Right atrium auricular region (tissue), 2 donors: ENCODE measurements around the gene PCED1B. TPM values are rescaled to one million over a fixed set of nuclear protein-coding genes. Genes with fewer than 3 reads are reported as not detected.

ENCODE experiments used
- DNase-seq: peaks from one replicate; pipeline ENCODE4 v3.0.0-alpha.2; 2019; ENCODE audit warnings: low spot score
- H3K27ac ChIP-seq, 2 donors: fragments of 200-600 bp; sonication (generic); 1 replicate in 1 of 2; 2 replicates in 1 of 2; pipeline ENCODE4 v1.5.1; 2016 to 2019
- H3K27me3 ChIP-seq, 2 donors: fragments of 200-600 bp; sonication (generic); one replicate each; pipeline versions ENCODE4 v1.5.1 to v1.6.0; 2017 to 2019
- H3K36me3 ChIP-seq: fragments of 200-600 bp; sonication (generic); one replicate; pipeline ENCODE4 v1.5.1; 2016
- H3K4me1 ChIP-seq, 2 donors: fragments of 200-600 bp; sonication (generic); one replicate each; pipeline versions ENCODE4 v1.5.1 to v1.6.0; 2017 to 2019
- H3K4me3 ChIP-seq, 2 donors: fragments of 200-600 bp; sonication (generic); 1 replicate in 1 of 2; 2 replicates in 1 of 2; pipeline ENCODE4 v1.5.1; 2017 to 2019; ENCODE audit warnings: mild to moderate bottlenecking in 1 of 2, moderate library complexity in 1 of 2
- H3K9me3 ChIP-seq, 2 donors: fragments of 200-600 bp; sonication (generic); one replicate each; pipeline ENCODE4 v1.5.1; 2019
- total RNA-seq, 2 donors: library from RNA; depleted of rRNA; stranded (reverse); fragments of >200 nt; gene quantifications; one replicate each; pipeline ENCODE4 v1.1.0, GENCODE V29; 2016
- TF ChIP-seq, protein P1 (sequence below), 2 donors: fragments of 200-600 bp; sonication (generic); IDR thresholded peaks; one replicate each; pipeline ENCODE4 v1.5.1; 2019; ENCODE audit warnings: antibody characterized with exemption in 2 of 2

PCED1B gene
- total RNA-seq, 2 donors from 2014 or later: 0.98 to 1.4 TPM

DNA sequence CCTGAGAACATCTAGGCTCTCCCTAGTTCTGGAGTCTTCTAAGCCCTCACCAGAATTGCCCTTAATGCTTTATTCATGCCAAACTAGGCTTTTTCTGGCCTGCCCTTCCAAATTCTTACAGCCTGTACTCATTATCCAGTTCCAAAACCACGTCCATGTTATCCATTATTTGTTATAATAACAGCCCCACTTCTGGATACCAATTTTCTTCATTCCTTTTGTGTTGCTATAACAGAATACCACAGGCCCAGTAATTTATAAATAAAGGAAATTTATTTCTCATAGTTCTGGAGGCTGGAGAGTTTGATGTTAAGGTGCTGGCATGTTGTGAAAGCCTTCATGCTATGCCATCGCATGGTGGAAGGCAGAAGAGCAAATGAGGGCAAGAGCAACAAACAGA lies 68.3 kb downstream of the PCED1B start:
- Histone ChIP-seq H3K4me1 (no peaks in the 10 kb centered on the region), H3K27me3 (no peaks in the 10 kb centered on the region), H3K9me3 (peaks cover 0 to 8% of the 10 kb centered on the region in 2 donors), H3K4me3 (no peak overlapping the region), H3K27ac (no peak overlapping the region), H3K36me3 (no peaks in the 10 kb centered on the region)
- TF ChIP-seq, protein P1, sequence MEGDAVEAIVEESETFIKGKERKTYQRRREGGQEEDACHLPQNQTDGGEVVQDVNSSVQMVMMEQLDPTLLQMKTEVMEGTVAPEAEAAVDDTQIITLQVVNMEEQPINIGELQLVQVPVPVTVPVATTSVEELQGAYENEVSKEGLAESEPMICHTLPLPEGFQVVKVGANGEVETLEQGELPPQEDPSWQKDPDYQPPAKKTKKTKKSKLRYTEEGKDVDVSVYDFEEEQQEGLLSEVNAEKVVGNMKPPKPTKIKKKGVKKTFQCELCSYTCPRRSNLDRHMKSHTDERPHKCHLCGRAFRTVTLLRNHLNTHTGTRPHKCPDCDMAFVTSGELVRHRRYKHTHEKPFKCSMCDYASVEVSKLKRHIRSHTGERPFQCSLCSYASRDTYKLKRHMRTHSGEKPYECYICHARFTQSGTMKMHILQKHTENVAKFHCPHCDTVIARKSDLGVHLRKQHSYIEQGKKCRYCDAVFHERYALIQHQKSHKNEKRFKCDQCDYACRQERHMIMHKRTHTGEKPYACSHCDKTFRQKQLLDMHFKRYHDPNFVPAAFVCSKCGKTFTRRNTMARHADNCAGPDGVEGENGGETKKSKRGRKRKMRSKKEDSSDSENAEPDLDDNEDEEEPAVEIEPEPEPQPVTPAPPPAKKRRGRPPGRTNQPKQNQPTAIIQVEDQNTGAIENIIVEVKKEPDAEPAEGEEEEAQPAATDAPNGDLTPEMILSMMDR (IDR thresholded peaks at IDR 0.05): no peak
- DNase-seq: no peak

- no peaks in the 10 kb centered on the region for H3K4me1 ChIP-seq
- TF ChIP-seq, protein P1 (IDR thresholded peaks at IDR 0.05): no peak
- no peaks in the 10 kb centered on the region for H3K36me3 ChIP-seq
- no peak for DNase-seq
- no peak overlapping the region for H3K4me3 ChIP-seq
- H3K27me3 ChIP-seq: no peaks in the 10 kb centered on the region
- no peak overlapping the region for H3K27ac ChIP-seq
- H3K9me3 ChIP-seq: no peaks in the 10 kb centered on the region
These were observed 69.7 kb downstream of the PCED1B start for GRCh38 chr12:47149146-47149545.

- Histone ChIP-seq H3K4me3 (no peak overlapping the region), H3K9me3 (no peaks in the 10 kb centered on the region), H3K27ac (no peak overlapping the region), H3K4me1 (peaks cover 0 to 14% of the 10 kb centered on the region in 2 donors), H3K27me3 (no peaks in the 10 kb centered on the region), H3K36me3 (no peaks in the 10 kb centered on the region)
- no peak for DNase-seq
- TF ChIP-seq, protein P1 (IDR thresholded peaks at IDR 0.05): no peak
These were observed 72.7 kb downstream of the PCED1B start for GRCh38 chr12:47152095-47152494.

DNA sequence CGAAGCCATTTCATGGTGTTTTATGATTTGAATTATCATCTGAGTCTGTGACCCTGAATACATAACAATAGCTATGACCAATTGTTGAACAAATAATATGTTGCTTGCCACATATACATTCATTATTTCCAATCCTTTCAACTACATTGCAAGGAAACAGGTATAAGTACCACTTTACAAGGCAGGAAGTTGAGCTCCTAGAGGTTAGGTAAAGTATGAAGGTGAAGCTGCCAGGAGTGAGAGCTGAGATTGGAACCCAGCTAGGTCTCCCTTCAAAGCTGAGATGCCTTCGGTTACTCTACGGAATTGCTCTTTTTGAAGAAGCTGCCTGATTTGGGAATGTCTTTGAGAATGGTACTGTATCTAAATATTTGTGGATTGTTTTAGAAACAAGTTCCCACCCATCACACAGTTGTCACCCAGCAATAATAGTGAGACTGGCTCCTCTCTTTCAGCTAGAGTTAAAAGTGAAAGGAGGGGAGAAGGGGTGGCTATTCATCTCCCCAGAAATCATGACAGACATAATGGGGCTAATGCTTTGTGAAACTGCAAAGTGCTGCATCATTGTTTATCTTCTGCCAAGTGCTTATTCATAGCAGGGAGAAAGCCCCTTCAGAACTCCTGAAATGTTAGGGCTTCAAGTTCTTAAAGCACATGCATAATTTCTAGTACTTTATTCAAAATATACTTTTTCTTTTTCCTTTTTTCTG lies 76.2 kb downstream of the PCED1B start:
- no peak for DNase-seq
- no peaks in the 10 kb centered on the region for H3K27me3 ChIP-seq
- TF ChIP-seq, protein P1 (IDR thresholded peaks at IDR 0.05): no peak
- no peaks in the 10 kb centered on the region for H3K9me3 ChIP-seq
- no peaks in the 10 kb centered on the region for H3K36me3 ChIP-seq
- H3K4me3 ChIP-seq: no peak overlapping the region
- H3K4me1 ChIP-seq: peaks cover 0 to 14% of the 10 kb centered on the region in 2 donors
- peak overlapping the region; percentile 23 to 49 for H3K27ac ChIP-seq

DNA sequence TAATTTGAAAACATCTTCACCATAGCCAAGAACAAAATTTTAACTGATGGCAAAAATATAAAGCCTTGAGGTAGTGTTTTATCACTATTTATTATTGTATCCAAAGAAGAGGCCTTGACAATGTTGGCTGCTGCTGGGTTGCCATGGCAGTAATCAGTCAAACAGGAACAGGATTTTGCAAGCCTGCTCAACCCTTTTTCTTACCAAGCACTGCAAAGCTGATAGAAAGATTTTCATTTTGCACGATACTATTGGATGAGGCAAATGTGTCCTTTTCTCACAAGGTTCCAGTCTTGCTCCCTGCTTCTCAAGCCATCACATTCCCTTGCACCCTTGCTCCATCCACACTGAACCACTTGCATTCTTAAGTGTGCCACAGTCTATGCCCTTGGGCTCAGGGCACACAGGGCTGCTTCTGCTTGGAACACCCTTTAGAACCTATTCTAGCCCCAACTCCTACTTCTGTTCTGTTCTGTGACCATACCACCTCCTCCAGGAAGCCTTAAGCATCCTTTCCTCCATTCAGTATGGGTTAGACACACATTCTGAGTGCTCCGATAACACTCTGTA lies 76.8 kb downstream of the PCED1B start:
- TF ChIP-seq, protein P1 (IDR thresholded peaks at IDR 0.05): no peak
- peak; percentile 69 for DNase-seq

More for the DNA sequence above, 76.8 kb downstream of the PCED1B start:
- Histone ChIP-seq H3K27ac (peak overlapping the region; percentile 23 to 49), H3K9me3 (no peaks in the 10 kb centered on the region), H3K4me1 (peaks cover 0 to 14% of the 10 kb centered on the region in 2 donors), H3K36me3 (no peaks in the 10 kb centered on the region), H3K4me3 (no peak overlapping the region), H3K27me3 (no peaks in the 10 kb centered on the region)
